ENCODE data around the gene NES.

NES gene

GRCh38 chr1:156652992-156653355 lies 24.2 kb downstream of the NES start:
- H3K4me1 ChIP-seq (ENCODE audit: control insufficient read depth, insufficient read depth, low read length, unreplicated experiment), result peaks cover 7% of the 10 kb centered on the region
- no peak overlapping the region for H3K27ac ChIP-seq (ENCODE audit: low read depth, low read length)
- peaks cover 81% of the 10 kb centered on the region for H3K27me3 ChIP-seq (ENCODE audit: insufficient read depth, low read length)
- no peak overlapping the region for H2AFZ ChIP-seq (ENCODE audit: low read length, unreplicated experiment)
- no peaks in the 10 kb centered on the region for H3K36me3 ChIP-seq (ENCODE audit: insufficient read depth, low read length)
- H3K79me2 ChIP-seq (ENCODE audit: control insufficient read depth, insufficient read depth, low read length, unreplicated experiment), result no peaks in the 10 kb centered on the region
- no peak overlapping the region for H3K4me3 ChIP-seq (ENCODE audit: low read depth, low read length)

GRCh38 chr1:156652131-156652991 lies 24.8 kb downstream of the NES start:
- Histone ChIP-seq H3K79me2 (ENCODE audit: control insufficient read depth, insufficient read depth, low read length, unreplicated experiment) (no peaks in the 10 kb centered on the region), H2AFZ (ENCODE audit: low read length, unreplicated experiment) (no peak overlapping the region), H3K4me3 (ENCODE audit: low read depth, low read length) (no peak overlapping the region), H3K27ac (ENCODE audit: low read depth, low read length) (no peak overlapping the region), H3K27me3 (ENCODE audit: insufficient read depth, low read length) (peaks cover 87% of the 10 kb centered on the region), H3K36me3 (ENCODE audit: insufficient read depth, low read length) (no peaks in the 10 kb centered on the region), H3K4me1 (ENCODE audit: control insufficient read depth, insufficient read depth, low read length, unreplicated experiment) (peaks cover 7% of the 10 kb centered on the region)

- Histone ChIP-seq H3K79me2 (ENCODE audit: control insufficient read depth, insufficient read depth, low read length, unreplicated experiment) (no peaks in the 10 kb centered on the region), H3K27me3 (ENCODE audit: insufficient read depth, low read length) (peaks cover 87% of the 10 kb centered on the region), H3K27ac (ENCODE audit: low read depth, low read length) (no peak overlapping the region)
Measured at GRCh38 chr1:156648951-156649350, 28.3 kb downstream of the NES start.

GRCh38 chr1:156648496-156648895 lies 28.7 kb downstream of the NES start:
- peaks cover 87% of the 10 kb centered on the region for H3K27me3 ChIP-seq (ENCODE audit: insufficient read depth, low read length)
- no peak overlapping the region for H2AFZ ChIP-seq (ENCODE audit: low read length, unreplicated experiment)
- no peak overlapping the region for H3K27ac ChIP-seq (ENCODE audit: low read depth, low read length)
- no peak overlapping the region for H3K4me3 ChIP-seq (ENCODE audit: low read depth, low read length)
- H3K36me3 ChIP-seq (ENCODE audit: insufficient read depth, low read length), result no peaks in the 10 kb centered on the region
- H3K79me2 ChIP-seq (ENCODE audit: control insufficient read depth, insufficient read depth, low read length, unreplicated experiment), result no peaks in the 10 kb centered on the region
- no peaks in the 10 kb centered on the region for H3K4me1 ChIP-seq (ENCODE audit: control insufficient read depth, insufficient read depth, low read length, unreplicated experiment)

More at GRCh38 chr1:156648951-156649350, 28.3 kb downstream of the NES start:
- Histone ChIP-seq H3K36me3 (ENCODE audit: insufficient read depth, low read length) (no peaks in the 10 kb centered on the region), H2AFZ (ENCODE audit: low read length, unreplicated experiment) (no peak overlapping the region), H3K4me3 (ENCODE audit: low read depth, low read length) (no peak overlapping the region), H3K4me1 (ENCODE audit: control insufficient read depth, insufficient read depth, low read length, unreplicated experiment) (no peaks in the 10 kb centered on the region)

- Histone ChIP-seq H3K27me3 (ENCODE audit: insufficient read depth, low read length) (peaks cover 94% of the 10 kb centered on the region), H3K4me1 (ENCODE audit: control insufficient read depth, insufficient read depth, low read length, unreplicated experiment) (no peaks in the 10 kb centered on the region), H3K36me3 (ENCODE audit: insufficient read depth, low read length) (no peaks in the 10 kb centered on the region), H3K27ac (ENCODE audit: low read depth, low read length) (no peak overlapping the region), H3K79me2 (ENCODE audit: control insufficient read depth, insufficient read depth, low read length, unreplicated experiment) (no peaks in the 10 kb centered on the region), H3K4me3 (ENCODE audit: low read depth, low read length) (no peak overlapping the region), H2AFZ (ENCODE audit: low read length, unreplicated experiment) (no peak overlapping the region)
Measured at GRCh38 chr1:156647351-156647750, 29.9 kb downstream of the NES start.

- Histone ChIP-seq H2AFZ (ENCODE audit: low read length, unreplicated experiment) (no peak overlapping the region), H3K27me3 (ENCODE audit: insufficient read depth, low read length) (peaks cover 96% of the 10 kb centered on the region), H3K79me2 (ENCODE audit: control insufficient read depth, insufficient read depth, low read length, unreplicated experiment) (no peaks in the 10 kb centered on the region), H3K27ac (ENCODE audit: low read depth, low read length) (no peak overlapping the region), H3K4me1 (ENCODE audit: control insufficient read depth, insufficient read depth, low read length, unreplicated experiment) (no peaks in the 10 kb centered on the region), H3K4me3 (ENCODE audit: low read depth, low read length) (no peak overlapping the region), H3K36me3 (ENCODE audit: insufficient read depth, low read length) (no peaks in the 10 kb centered on the region)
Measured at GRCh38 chr1:156646738-156647211, 30.4 kb downstream of the NES start.

GRCh38 chr1:156645666-156646065 lies 31.5 kb downstream of the NES start:
- H3K27me3 ChIP-seq (ENCODE audit: insufficient read depth, low read length), result peaks cover 97% of the 10 kb centered on the region
- no peaks in the 10 kb centered on the region for H3K79me2 ChIP-seq (ENCODE audit: control insufficient read depth, insufficient read depth, low read length, unreplicated experiment)
- no peaks in the 10 kb centered on the region for H3K36me3 ChIP-seq (ENCODE audit: insufficient read depth, low read length)
- no peaks in the 10 kb centered on the region for H3K4me1 ChIP-seq (ENCODE audit: control insufficient read depth, insufficient read depth, low read length, unreplicated experiment)
- H3K27ac ChIP-seq (ENCODE audit: low read depth, low read length), result no peak overlapping the region
- H3K4me3 ChIP-seq (ENCODE audit: low read depth, low read length), result no peak overlapping the region
- no peak overlapping the region for H2AFZ ChIP-seq (ENCODE audit: low read length, unreplicated experiment)

- no peak overlapping the region for H3K27ac ChIP-seq (ENCODE audit: low read depth, low read length)
- no peak overlapping the region for H2AFZ ChIP-seq (ENCODE audit: low read length, unreplicated experiment)
- no peaks in the 10 kb centered on the region for H3K79me2 ChIP-seq (ENCODE audit: control insufficient read depth, insufficient read depth, low read length, unreplicated experiment)
- no peaks in the 10 kb centered on the region for H3K36me3 ChIP-seq (ENCODE audit: insufficient read depth, low read length)
- H3K27me3 ChIP-seq (ENCODE audit: insufficient read depth, low read length), result peaks cover 98% of the 10 kb centered on the region
- H3K4me3 ChIP-seq (ENCODE audit: low read depth, low read length), result no peak overlapping the region
- no peaks in the 10 kb centered on the region for H3K4me1 ChIP-seq (ENCODE audit: control insufficient read depth, insufficient read depth, low read length, unreplicated experiment)
Measured at GRCh38 chr1:156645056-156645455, 32.2 kb downstream of the NES start.

GRCh38 chr1:156644640-156645039 lies 32.6 kb downstream of the NES start:
- Histone ChIP-seq H3K36me3 (ENCODE audit: insufficient read depth, low read length) (no peaks in the 10 kb centered on the region), H2AFZ (ENCODE audit: low read length, unreplicated experiment) (no peak overlapping the region), H3K4me1 (ENCODE audit: control insufficient read depth, insufficient read depth, low read length, unreplicated experiment) (no peaks in the 10 kb centered on the region), H3K27ac (ENCODE audit: low read depth, low read length) (no peak overlapping the region), H3K4me3 (ENCODE audit: low read depth, low read length) (no peak overlapping the region), H3K27me3 (ENCODE audit: insufficient read depth, low read length) (peaks cover 100% of the 10 kb centered on the region), H3K79me2 (ENCODE audit: control insufficient read depth, insufficient read depth, low read length, unreplicated experiment) (no peaks in the 10 kb centered on the region)

- no peaks in the 10 kb centered on the region for H3K79me2 ChIP-seq (ENCODE audit: control insufficient read depth, insufficient read depth, low read length, unreplicated experiment)
- peaks cover 100% of the 10 kb centered on the region for H3K27me3 ChIP-seq (ENCODE audit: insufficient read depth, low read length)
- no peak overlapping the region for H2AFZ ChIP-seq (ENCODE audit: low read length, unreplicated experiment)
- no peak overlapping the region for H3K27ac ChIP-seq (ENCODE audit: low read depth, low read length)
- H3K36me3 ChIP-seq (ENCODE audit: insufficient read depth, low read length), result no peaks in the 10 kb centered on the region
- H3K4me3 ChIP-seq (ENCODE audit: low read depth, low read length), result no peak overlapping the region
- H3K4me1 ChIP-seq (ENCODE audit: control insufficient read depth, insufficient read depth, low read length, unreplicated experiment), result no peaks in the 10 kb centered on the region
Measured at GRCh38 chr1:156644146-156644545, 33.1 kb downstream of the NES start.

- H2AFZ ChIP-seq (ENCODE audit: low read length, unreplicated experiment), result no peak overlapping the region
- H3K4me1 ChIP-seq (ENCODE audit: control insufficient read depth, insufficient read depth, low read length, unreplicated experiment), result no peaks in the 10 kb centered on the region
- H3K27me3 ChIP-seq (ENCODE audit: insufficient read depth, low read length), result peaks cover 100% of the 10 kb centered on the region
- H3K4me3 ChIP-seq (ENCODE audit: low read depth, low read length), result no peak overlapping the region
- H3K36me3 ChIP-seq (ENCODE audit: insufficient read depth, low read length), result no peaks in the 10 kb centered on the region
- no peaks in the 10 kb centered on the region for H3K79me2 ChIP-seq (ENCODE audit: control insufficient read depth, insufficient read depth, low read length, unreplicated experiment)
- no peak overlapping the region for H3K27ac ChIP-seq (ENCODE audit: low read depth, low read length)
Measured at GRCh38 chr1:156643778-156644092, 33.5 kb downstream of the NES start.

Data from ACC112 (cell line).